GM12865 (cell line): ENCODE results near the gene LPP.

ENCODE experiments used
- DNase-seq: peaks from one replicate; pipeline ENCODE4 v3.0.0; 2010; ENCODE audit warnings: low read depth
- H3K4me3 ChIP-seq: 2 replicates; pipeline ENCODE4 v1.5.1; 2011; ENCODE audit warnings: mild to moderate bottlenecking, low read depth, low read length, control low read depth
- TF ChIP-seq, protein P1 (sequence below): IDR thresholded peaks from 2 replicates; pipeline ENCODE4 v1.5.1; 2011; ENCODE audit warnings: low read length, control low read depth, low read depth, inconsistent platforms; ENCODE audit not compliant: insufficient read depth; ENCODE audit errors: missing control alignments

LPP gene

GRCh38 chr3:188207941-188208515 lies 54.1 kb downstream of the LPP start:
- H3K4me3 ChIP-seq, result no peak overlapping the region
- TF ChIP-seq, protein P1, sequence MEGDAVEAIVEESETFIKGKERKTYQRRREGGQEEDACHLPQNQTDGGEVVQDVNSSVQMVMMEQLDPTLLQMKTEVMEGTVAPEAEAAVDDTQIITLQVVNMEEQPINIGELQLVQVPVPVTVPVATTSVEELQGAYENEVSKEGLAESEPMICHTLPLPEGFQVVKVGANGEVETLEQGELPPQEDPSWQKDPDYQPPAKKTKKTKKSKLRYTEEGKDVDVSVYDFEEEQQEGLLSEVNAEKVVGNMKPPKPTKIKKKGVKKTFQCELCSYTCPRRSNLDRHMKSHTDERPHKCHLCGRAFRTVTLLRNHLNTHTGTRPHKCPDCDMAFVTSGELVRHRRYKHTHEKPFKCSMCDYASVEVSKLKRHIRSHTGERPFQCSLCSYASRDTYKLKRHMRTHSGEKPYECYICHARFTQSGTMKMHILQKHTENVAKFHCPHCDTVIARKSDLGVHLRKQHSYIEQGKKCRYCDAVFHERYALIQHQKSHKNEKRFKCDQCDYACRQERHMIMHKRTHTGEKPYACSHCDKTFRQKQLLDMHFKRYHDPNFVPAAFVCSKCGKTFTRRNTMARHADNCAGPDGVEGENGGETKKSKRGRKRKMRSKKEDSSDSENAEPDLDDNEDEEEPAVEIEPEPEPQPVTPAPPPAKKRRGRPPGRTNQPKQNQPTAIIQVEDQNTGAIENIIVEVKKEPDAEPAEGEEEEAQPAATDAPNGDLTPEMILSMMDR, result no peak
- no peak for DNase-seq

- TF ChIP-seq, protein P1, result no peak
- no peak for DNase-seq
- no peak overlapping the region for H3K4me3 ChIP-seq
Observed at GRCh38 chr3:188208516-188208981, 54.6 kb downstream of the LPP start.

DNA sequence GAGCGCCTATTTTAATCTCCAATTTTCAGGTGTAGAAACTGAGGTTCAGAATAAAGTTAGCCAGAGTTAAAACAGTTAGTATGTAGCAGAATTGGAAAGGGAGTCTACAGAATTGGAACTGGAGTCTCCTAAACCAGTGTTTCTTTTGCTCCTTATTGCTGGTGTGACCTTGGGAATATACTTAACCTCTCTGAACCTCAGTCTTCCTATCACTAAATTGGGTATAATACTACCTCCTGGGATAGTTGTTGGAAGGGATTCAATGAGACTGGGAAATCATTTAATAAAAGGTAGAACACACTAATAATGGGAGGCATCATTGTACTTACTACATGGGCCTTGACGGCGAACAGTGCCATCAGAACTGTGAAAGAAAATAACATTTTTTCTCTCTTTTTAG lies 55.1 kb downstream of the LPP start:
- DNase-seq, result no peak
- H3K4me3 ChIP-seq, result no peak overlapping the region
- TF ChIP-seq, protein P1, result no peak

DNA sequence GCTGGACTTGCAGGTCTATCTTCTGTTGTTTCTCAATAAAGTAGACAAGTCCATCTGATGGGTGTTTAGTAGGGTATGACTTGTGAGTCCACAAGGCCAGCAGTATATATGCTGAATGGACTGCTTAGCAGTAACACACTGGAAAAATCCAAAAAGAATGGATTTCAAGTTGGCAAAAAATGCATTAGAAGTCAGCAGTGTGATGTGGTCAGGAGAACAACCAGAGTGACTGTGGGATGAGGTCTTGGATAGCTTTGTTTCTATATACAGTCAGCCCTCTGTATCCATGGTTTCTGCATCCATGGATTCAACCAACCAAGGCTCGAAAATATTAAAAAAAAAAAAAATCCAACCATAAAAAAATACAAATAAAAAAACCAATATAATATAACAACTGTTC lies 55.8 kb downstream of the LPP start:
- TF ChIP-seq, protein P1, result no peak
- no peak for DNase-seq
- no peak overlapping the region for H3K4me3 ChIP-seq

GRCh38 chr3:188211476-188211875 lies 57.5 kb downstream of the LPP start:
- no peak overlapping the region for H3K4me3 ChIP-seq
- no peak for DNase-seq
- TF ChIP-seq, protein P1, result no peak

GRCh38 chr3:188212308-188212969 lies 58.5 kb downstream of the LPP start:
- DNase-seq, result no peak
- TF ChIP-seq, protein P1, result no peak
- no peak overlapping the region for H3K4me3 ChIP-seq

DNA sequence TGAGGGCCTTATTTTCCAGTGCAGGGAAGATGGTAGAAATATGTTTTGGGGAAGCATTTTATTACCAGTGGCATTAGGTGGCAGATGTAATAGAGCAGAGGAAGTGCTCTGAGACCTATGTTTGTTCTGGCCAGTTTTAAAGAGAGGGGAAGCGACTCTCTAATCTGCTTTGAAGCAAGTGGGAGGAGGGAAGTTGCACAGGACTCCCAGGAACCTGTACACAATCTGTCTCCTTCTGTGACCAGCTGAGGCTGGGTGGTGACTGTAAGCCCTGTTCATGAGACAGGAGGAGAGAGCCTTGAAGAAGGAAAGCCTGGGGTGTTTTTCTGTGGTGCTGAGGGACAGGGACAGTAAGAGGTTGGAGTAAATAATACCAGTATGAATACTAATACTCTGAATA lies 60.5 kb downstream of the LPP start:
- TF ChIP-seq, protein P1, result no peak
- no peak overlapping the region for H3K4me3 ChIP-seq
- no peak for DNase-seq
